GM19025 (cell line): ENCODE data around the gene GPS1.

Experiments
- ATAC-seq: cut with Tn5 transposase; IDR thresholded peaks from one replicate; pipeline ENCODE4 v1.9.1; 2021; ENCODE audit warnings: mild to moderate bottlenecking, low read depth, moderate library complexity; ENCODE audit not compliant: unreplicated experiment

The GPS1 gene

DNA sequence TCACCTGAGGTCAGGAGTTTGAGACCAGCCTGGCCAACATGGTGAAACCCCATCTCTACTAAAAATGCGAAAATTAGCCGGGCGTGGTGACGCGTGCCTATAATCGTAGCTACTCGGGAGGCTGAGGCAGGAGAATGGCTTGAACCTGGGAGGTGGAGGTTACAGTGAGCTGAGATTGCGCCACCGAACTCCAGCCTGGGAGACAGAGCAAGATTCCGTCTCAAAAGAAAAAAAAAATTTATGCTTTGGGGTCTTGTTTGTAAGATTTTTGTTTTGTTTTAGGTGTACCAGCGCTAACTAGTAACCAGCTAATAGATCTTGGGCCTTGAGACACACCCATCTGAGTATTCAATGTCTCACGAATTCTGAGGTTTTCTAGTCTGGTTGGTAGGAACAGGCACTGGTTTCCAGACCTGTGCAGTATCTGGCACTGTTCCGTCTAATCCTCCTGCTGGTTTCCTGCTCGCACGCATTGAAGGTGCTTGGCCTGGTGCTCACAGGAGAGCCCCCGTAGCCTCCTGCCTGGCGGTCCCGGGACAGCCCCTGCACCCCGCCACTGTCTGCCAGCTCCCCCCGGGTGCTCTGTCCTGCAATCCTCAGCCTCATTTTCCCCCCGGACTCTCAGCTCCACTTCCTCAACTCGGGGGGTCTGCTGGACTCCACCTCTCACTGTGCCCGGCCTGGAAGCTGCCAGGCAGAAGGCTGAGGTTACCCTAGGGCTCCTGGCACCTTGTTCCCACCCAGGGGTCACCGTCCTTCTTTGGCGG is 24.5 kb downstream of the GPS1 start:
- ATAC-seq, result no peak

DNA sequence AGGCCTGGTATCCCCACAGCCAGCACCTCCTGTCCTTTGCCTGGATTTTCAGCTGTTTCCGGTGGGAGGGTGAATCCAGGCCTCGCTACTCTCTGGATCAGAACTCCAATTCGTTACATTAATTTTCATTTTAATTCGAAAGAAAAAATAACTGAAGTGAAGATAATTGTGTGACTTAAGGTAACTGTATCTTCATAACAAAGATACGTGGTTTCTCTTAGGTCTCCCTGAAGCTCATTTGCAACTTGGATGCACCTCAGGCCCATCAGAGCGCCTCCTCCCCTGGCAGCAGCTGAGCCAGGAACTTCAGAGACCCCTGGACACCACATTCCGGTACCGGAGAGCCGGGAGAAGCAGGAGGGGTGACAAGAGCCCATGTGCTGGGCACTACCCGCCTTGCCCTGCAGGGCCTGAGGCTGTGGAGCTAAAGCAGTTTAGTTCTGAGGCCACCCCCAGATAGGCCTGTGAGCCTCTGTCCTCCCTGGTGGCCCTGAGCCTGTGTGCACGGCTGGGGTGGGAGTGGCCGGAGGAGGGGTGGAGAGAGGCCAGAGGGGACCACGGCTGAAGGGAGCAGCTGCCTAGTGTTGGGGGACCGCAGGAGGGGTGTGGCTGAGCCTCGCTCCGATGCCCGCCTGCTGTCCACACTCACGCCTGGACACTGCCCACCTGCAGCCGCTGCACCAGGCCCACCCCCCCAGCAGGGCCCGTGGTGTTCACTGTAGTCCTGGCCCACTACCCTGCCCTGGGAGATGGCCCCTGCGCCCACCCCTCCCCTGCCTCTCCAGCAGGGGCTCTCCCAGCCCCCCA is 25.3 kb downstream of the GPS1 start:
- ATAC-seq, result no peak

DNA sequence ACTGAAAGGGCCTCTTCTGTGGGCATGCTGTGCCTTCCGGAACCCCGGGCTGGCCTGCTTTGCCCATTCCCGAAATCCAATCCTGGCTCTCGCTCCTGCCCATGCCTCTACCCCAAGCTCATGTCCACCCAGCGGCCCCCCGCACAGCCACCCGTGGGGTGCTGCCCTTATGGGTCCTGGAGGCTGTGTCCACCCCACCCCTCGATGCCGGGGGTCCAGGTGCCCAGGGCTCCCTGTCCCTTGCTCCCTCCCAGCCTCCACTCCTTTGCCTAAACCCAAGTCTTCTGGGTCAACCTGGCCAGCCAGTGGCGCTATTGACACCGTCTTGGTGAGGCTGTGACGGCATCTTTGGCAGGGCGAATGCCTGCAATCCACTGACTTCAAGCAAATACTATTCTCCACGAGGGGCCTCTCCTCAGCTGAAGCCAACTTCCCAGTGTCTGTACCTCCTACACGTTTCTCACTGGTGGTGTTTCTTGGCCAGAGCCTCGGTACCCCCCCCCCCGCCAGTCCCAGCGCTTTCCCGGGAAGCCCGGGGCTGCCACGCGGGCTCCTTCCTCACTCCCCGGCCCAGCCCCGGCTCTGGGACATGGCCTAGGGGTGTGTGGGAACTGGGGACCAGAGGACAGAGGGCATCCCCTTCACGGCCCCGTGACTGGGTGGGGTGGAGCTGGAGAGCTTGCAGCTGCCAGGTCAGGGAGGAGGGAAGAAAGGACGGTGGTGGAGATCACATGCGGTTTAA is 26.1 kb downstream of the GPS1 start:
- no peak for ATAC-seq

DNA sequence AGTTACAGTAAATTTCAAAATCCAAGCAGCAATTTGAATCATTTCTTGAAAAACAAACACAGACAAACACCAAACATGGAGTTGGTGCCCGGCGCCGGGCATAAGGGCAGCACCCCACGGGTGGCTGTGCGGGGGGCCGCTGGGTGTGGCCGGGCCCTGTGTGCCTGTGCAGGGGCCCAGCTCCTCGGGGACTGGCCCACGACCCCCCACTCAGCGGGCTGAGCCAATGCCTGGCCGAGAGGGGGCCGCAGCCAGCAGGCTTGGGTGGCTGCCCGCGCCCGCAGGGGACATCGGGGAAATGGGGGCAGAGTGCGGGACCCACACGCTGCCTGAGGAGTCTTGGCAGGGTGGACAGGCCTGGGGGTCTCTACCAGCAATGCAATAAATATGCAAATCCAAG is 26.7 kb downstream of the GPS1 start:
- no peak for ATAC-seq

DNA sequence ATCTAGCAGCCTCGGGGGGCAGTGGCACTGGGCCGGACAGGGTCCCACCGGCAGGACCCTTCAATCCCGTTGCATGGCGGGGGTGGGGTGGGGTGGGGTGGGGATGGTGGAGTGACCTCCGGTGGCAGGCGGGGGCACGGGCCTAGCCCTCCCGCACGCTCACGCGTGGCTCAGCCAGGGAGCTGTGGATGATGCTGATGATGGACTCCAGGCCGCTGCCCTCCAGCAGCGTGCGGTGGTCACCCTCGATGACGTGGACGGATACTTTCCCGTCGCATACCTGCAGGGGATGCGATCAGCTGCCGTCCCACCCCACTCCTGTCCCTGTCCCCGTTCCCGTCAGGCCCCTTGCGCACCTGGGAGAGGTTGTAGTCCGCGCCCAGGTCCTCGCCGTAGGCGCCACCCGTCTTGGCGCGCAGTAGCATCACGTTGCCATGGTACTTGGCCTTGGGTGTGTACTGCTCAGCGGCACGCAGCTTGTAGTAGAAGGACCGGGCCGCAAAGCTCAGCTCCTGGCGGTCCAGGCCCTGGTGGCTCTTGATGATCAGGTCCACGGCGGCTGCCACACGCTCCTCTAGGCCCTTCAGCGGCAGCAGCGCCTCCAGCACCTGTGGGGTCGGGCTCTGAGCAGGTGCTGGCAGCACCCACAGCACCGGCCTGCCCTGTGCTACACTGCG is 27.4 kb downstream of the GPS1 start:
- no peak for ATAC-seq

DNA sequence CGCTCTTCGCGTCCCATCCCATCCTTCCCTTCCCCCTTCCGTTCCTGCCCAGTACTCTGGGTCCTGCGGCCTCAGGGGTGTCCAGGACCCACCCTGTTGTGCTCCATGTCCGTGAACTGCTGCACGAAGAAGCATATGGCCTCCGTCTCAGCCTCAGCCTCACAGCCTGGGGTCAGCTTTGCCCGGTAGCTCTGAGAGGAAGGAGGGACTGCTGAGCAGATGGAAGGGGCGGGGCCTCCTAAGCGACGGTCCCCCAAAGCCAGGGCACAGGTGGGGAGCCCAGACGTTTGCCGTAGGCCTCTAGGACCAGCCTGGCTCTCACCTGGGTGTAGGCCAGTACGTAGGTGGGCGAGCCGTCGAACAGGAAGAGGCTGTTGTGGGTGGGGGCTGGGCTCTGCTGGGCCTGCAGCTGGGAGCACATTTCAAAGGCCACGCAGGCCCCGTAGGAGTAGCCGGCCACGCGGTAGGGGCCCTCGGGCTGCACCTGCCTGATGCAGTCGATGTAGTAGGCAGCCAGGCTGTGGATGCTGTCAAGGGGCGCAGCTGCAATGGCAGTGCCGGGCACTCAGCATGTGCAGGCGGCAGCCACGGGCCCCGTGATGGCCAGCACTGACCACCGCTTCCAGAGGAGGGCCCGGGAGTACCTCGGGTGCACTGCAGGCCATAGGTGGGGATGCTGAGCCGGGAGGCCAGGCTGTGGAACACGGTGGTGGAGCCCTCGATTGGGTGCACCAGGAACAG is 28.5 kb downstream of the GPS1 start:
- no peak for ATAC-seq

DNA sequence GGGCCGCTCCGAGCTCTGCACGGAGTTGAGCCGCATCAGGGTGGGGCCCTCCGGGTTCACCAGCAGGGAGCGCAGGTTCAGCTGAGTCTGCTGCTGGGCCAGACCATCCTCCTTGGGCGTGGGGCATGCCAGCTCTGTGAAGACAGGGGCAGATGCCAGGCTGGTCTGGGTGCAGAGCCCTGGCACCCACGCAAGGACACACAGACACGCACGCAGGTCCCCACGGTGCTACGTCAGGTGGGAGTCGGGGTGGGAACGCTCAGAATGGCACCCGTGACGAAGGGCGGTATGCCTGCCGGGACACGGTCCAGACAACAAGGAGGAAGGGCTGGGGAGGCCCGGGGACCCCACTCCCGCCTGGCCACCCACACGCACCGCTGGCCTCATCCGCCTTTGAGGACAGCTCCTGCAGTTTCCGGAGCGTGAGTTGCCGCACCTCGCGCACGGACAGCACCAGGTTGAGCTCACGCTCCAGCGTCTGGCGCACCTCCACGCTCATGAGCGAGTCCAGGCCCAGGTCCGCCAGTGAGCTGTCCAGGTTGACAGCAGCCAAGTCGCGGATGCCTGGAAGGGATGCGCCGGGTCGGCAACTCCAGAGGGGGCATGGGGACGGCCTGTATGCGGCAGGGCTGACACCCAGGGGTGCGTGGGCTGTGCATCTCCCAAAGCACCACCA is 29.2 kb downstream of the GPS1 start:
- no peak for ATAC-seq

DNA sequence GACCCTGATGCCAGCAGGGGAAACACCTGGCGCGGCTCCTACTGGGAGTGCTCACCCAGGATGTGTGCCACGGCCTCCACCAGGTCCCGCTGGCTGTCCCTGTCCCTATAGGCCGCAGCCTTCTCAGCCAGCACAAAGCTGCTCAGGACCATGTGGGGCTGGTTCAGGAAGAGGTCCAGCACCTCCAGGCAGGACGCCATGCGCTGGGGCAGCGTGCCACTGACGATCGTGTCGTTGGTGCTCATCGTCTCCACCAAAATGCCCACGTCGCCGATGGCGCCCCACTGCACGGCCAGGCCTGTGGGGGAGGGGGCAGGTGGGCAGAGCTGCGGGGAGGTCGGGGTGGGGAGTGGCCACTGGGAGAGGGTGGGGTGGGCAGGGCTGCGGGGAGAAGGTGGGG is 29.8 kb downstream of the GPS1 start:
- no peak for ATAC-seq

DNA sequence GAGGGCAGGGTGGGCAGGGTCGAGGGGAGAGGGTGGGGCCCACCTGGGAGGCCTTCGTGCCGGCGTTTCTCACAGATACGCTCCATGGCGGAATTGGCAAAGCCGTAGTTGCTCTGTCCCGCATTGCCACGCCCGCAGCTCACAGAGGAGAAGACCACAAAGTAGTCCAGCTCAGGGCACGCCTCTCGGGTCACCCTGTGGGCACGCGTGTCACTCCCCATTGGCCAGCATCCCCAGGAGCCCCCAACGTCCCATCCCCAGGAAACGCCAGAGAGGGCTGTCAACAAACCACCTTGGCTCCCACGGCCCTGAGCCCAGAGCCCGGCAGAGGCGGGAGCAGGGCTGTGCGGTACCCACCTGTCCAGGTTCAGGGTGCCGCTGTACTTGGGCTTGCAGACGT is 30.3 kb downstream of the GPS1 start:
- no peak for ATAC-seq

DNA sequence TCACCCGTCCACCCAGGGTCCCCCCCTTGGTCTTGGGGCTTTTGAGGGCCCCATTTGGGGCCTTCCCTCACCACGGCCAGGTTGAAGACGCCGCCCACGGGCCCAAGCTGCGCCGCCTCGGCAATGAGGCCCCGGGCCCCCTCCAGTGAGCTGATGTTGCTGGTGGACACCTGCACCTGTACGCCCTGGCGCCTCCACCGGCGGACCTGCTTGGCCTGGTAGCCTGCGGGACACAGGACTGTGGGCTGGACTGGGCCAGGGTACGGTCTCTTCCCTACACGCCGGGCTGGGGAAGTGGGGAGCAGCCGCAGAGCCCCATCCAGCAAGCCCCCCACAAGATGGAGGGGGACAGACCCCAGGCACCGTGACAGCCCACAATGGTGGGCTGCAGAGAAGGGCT is 30.8 kb downstream of the GPS1 start:
- no peak for ATAC-seq

DNA sequence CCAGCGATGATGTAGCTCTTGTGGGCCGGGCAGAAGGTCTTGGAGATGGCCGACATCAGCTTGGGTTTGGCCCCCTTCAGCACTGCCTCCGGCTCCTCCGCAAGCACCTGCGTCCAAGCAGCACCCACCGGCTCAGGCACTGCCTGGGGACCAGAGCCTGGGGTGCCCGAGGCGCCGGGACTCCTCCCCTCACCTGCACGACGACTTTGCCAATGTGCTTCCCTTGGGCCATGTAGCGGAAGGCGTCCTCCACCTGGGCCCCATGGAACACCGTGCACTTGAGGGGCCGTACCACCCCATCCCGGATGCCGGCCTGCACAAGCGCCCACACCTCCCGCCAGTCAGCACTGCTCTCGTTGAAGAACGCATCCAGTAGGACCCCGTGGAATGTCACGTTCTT is 31.3 kb downstream of the GPS1 start:
- ATAC-seq, result no peak

DNA sequence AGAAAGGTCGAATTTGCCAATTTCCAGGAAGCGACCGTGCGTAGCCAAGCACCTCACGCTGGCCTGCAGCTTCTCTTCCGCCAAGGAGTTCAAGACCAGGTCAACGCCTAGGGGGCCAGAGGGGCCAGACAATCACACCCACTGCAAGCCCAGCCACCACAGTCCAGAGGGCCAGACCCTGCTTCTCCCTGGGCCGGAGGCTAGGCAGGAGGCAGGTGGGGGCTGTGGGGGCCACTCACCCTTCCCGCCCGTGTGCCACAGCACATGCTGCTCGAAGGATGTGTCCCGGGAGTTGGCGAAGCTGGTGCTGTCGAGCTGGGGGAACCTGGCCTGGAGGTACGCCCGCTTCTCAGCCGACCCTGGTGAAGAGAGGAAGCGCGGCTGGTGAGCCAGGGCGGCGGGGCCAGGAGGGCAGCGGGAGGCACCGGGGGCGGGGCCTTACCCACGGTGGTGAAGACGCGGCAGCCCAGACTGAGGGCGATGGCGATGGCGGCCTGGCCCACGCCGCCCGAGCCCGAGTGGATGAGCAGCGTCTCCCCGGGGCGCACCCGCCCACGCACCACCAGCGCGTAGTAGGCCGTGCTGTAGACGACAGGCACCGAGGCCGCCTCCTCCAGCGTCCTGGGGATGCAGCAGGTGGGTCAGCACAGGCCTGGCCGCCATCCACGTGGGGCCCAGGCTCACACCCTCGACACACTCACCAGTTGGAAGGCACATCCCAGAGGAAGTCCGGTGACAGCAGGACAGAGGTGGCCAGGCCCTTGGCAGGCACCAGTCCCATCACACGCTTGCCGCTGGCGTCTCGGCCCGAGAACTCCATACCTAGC is 32.0 kb downstream of the GPS1 start:
- no peak for ATAC-seq

DNA sequence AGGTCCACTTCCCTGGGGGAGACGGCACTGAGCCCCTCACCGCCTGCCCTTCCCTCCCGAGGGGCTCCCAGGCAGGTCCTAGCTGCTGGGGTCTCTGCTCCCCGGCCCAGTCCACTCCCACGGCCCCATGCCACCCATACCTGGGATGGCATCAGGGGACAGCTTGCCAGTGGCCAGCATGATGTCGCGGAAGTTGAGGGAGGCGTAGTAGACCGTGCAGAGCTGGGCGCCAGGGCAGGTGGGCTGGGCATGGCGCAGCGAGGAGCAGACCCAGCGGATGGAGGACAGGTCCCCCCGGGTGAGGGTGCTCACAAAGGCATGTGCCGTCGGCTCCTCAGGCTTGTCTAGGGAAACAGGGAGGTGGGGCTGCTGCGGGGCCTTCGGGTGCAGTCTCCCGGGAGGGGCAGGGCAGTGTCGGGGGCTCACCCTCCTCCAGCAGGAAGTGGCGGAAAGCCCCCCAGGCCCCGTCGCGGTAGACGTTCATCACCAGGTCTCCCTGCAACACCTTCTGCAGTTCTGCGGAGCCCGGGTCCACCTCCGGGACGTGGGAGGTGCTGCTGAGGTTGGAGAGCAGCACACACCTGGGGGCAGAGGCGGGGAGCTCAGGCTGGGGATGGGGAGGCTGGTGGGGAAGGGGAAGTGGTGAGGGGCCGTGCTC is 32.8 kb downstream of the GPS1 start:
- ATAC-seq, result no peak

DNA sequence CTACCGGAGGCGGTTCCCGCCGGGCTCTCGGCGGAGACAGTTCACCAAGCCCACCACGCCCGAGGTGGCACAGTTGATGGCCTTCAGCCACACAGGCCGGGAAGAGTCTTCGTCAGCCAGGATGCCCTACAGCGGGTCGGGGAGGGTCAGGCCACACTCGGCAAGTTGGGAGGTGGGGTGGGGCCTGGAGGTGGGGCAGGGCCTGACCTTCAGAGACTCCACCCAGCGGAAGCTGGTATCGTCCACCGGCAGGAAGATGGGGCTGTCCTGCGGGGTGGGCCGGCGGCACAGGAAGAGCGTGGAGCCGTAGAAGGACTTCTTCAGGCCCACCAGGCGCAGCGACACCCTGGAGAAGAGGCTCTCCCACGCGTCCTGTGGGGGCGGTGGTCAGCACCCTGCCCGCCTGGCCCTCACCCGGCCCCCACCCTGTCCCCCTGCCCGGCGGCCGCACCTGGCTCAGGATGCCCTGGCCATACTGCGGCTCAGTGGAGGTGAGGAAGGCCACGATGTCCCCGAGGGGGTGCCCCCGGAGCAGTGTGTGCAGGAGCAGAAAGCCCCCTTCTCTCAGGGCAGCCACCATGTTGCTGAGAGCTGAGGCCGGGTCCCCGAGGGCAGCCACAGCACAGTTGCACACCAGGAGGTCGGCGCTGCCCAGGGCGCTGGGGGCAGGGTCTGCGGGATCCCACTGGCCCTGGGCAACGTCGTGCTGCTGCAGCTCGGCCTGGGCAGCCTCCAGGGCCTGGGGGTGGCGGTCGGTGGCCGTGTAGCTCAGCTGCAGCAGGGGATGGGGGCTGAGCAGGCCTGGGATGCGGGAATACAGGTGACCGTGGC is 33.5 kb downstream of the GPS1 start:
- ATAC-seq, result no peak

DNA sequence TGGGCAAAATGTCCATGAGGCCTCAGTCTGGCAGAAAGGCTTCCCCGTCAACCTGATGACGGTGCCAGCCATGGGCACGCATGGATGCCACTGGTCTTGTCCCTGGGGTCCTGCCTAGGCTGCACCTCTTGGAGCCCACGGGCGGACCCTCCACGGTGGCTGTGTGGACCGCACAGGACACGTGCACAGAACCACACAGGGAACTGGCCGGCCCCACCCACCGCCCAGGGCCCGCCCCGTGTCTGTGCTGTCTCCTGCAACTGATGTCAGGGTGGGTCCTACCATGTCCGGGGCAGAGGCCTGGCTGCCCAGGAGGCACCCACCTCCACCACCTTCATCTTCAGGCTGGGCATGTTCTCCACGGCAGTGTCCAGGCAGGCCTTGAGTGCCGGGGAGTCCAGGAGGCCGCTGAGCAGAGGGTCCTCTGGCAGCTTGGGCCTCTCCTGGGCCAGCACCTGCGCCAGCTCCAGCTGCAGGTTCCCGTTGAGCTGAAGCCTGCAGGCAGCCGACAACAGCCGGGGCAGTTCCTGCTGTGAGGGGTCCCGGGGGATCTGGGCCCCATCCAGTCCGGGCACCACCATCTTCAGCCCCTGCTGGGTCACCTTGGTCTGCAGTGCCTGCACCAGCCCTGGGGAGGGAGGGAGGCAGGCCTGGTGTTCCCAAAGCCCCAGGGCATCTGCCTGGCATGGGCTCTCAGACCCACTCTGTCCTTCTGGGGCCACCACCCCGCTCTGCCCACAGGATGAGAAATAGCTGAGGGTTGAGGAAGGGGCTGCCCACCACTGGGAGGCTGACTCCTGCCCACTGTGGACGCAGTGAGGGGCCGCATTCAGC is 34.5 kb downstream of the GPS1 start:
- no peak for ATAC-seq
